GM04503 (cell line): Measurements from ENCODE around the gene SLC35F3.

Experiments used
- DNase-seq: peaks from one replicate; pipeline ENCODE4 v3.0.0-alpha.2; 2012; ENCODE audit warnings: low read depth

SLC35F3 gene

DNA sequence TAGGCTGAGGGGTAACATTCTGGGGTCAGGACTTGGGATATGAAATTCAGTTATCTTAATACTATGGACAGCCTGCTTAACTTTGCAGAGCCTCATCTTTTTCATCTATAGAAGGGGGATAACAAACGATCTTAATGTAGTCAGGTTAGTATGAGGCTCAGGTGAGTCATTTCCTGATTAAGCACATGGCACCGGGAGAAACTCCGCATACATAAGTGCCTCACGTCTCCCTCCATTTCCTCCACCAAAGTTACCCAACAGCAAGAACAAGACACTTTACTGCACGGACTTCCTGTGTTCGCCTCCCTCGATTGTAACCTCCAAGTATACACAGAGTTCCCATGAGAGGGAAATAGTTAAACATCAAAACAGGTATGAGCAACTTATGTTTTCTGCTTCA is 356.1 kb downstream of the SLC35F3 start:
- DNase-seq, result no peak

DNA sequence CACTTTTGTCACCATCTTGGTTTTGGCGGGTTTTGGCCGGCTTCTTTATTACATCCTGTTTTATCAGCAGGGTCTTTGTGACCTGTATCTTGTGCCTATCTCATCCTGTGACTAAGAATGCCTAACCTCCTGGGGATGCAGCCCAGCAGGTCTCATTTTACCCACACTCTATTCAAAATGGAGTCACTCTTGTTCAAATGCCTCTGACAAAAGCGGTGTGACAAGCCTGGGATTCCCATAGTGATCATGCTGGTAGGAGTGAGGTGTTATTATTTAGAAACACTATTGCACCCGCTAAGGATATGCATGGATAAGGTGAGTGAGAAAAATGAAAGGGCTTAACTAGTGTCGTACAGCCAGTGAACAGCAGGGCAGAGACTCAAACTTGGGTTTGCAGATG is 357.1 kb downstream of the SLC35F3 start:
- no peak for DNase-seq

DNA sequence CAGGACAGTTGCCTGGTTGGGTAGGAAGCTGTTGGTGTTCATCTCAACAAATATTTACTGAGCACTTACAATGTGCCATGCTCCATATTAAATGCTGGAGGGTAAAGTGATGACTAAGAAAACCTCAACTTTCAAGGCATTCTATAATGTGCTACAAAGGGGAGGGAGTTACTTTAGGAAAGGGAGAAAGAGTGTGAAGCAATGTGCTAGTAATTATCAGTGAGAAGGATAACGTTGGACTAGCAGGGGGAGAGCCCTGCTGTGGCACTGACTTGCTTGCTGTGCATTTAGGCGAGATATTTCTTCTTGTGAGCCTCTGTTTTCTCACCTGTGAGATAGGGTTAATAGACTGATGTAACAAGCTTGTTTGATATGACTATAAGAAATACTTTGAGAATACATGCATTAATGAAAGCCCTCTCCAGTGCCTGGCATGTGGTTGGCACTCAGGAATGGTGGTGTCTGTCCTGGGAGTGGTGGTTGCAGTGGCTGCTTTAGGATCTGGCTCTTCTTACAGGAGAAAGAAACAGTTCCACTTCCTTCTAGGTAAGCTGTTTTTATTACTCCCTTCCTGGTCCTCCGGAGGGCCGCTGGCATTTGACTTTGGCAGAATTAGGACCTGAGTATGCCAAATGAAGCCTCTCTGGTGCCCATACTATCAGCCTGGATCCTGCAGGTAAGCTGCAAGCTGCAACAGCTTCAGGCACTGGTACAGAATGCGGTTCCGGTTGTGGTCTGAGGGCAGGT is 357.7 kb downstream of the SLC35F3 start:
- DNase-seq, result no peak

DNA sequence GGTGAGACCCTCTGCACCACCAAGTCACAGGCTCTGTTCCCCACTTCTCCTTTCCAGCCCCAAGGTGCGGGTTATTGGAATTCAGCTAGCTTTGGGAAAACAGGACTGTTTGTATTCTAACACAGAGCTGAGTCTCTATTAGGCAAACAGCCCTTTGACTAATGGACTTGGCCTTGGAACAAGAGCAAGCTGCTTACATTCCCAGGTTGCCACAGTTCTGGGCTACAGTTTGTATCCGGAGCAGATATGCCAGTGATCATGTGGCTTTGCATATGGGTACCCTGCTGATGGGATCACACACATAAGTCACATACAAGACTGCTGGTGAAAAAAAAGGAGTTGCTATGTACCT is 358.3 kb downstream of the SLC35F3 start:
- no peak for DNase-seq

DNA sequence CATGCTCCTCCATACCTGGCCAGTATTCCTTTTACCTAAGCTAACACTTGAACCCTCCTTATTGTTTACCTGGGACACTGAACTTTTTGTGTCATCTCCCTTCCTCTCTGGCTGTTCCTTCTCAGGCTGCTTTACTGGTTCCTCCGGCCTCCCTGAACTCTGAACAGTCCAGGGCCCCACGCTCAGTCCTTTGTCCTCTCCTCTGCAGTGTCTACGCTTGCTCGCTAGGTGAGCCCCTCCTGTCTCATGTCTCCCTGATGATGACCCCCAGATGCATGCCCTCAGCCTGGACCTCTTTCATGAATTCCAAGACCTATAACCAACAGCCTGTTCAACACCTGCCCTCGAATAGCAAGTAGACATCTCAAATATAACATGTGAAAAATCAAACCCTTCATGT is 360.4 kb downstream of the SLC35F3 start:
- DNase-seq, result no peak

DNA sequence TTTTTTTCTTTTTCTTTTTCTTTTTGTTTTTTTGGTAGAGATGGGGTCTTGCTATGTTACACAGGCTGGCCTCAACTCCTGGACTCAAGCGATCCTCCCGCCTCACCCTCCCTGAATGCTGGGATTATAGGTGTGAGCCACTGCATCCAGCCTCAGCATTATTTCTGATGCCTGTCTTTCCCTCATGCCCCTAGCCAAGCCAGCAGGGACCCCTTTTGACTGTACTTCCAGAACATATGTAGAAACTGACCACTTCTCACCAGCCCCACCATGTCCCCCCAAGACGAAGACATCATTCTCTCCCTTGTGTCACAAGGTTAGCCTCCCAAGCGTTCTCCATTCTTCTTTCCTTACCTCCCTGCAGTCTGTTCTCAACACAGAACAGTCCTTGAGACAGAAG is 360.8 kb downstream of the SLC35F3 start:
- no peak for DNase-seq

DNA sequence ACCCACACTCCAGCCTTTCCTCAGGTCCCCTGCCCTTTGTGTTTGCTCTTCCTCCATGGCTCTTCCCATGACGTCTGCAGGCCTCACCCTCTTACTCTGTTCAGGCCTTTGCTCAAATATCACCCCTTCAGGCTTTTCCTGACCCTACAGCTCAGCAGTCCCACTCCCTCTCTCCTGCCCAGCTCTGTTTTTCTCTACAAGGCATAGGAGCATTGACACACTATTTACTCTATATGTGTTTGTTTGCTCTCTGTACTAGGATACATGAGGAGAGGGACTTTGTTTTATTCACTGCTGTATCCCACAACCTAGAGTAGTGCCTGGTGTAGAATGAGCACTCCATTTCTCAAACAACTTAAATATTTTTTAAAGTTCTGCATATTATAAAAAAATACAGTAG is 361.4 kb downstream of the SLC35F3 start:
- no peak for DNase-seq

DNA sequence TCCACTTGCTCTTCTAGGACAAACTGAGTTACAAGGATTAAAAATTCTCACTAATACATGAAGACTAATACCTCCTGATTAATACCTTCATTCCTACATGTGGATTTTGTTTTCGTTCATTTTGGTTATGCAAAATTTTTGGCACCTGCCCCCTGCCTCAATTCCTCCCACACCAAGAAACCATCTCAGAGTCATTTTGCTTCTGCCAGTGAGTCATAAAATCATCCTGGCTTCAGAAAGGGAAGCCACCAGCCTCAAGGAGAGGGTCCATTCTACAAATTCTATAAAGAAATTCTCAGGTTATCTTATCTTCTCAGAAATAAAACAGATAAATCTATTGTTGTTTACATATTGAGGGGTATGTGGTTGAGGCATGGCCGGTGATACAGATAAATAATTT is 365.6 kb downstream of the SLC35F3 start:
- DNase-seq, result no peak

DNA sequence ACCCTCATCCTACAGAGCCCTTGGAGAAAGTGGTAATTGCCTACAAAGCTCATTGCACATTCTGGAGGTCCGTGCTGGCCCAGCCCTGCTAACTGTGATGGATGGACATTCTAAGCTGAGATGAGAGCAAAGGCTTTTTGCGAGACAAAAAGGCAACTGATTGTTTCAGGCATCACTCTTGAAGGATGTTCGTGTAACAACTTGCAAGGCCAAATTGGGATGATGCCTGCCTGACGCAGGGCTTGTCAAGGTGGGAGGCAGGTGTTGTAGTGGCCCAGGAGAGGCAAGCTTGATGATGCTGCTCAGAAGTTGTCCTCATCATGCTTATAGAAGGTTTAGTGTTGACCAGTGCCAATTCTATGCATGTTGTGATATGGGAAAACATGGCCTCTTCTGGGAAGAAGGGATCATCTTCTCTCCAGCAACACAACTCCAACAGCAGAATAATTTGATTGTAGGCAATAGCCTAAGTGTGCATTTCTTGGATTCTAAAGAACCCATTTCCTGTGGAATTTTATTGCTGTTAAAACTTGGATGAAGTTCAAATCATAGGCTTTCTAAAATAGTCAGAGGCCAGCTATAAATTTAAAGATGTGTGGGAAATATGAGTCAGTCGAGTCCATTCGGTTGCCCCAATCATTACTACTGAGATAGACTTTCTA is 366.2 kb downstream of the SLC35F3 start:
- no peak for DNase-seq

DNA sequence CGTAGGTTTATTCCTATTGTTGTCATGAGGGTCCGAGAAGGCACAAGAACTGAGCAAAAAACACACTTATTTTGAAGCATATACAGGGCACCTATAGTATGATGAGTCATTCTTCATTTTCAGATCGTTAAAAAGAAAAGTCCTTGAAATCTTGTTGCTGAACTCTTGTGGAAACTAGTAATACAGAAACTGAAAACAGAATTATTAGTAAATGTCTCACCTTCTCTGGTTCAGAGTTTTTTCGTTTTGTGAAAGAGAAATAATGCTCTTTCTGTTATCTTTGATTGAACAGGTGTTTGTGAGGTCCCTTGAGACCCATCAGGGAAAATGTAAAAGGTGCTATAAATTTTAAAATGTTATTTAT is 366.7 kb downstream of the SLC35F3 start:
- DNase-seq, result no peak

DNA sequence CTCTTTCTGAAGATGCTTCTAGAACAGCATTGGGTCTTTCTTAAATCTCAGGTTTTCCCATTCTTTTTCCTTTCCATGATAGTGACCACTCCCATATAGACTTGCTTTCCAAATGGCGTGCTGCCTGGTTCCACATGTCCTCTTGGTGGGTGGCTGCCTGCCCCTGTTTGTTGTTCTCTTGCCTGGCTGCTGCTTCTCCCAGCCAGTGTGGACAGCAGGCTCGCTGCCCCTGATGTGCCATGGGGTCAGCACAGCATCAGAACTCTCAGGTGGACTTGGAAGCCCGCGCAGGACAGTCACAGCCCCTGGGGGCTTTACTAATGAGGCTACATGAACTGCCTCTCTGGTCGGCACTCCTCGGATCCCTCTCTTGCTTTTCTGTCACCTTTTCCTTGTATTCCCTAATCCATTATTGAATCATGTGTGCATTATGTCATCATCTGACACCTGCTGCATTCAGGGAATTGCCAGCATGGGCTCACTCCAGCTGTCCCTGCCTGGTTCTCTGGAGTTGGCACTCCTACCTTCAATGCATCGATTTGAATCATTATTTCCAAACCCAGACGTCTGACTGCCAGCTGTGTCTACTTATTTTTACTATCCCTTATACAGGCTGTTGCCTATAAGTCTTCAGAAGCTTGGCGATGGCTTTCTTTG is 368.3 kb downstream of the SLC35F3 start:
- DNase-seq, result no peak

DNA sequence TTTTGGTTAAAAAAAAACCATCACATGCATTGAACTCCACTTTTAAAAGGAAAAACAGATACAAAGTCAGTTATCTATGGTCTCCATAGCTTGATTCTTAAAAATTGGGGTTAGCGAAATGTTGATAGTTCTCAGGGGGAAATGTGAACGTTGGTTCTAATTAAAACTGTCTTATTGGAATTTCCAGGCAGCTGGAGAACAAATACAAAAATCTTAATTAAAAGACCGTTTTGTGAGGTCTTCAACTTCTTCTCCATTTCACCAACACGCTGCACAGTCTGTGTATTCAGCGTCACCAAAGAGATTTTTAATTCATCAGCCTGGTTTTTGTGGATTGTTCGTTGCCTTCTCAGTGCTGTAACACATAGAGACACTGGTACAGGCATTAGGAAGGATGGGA is 369.5 kb downstream of the SLC35F3 start:
- no peak for DNase-seq

DNA sequence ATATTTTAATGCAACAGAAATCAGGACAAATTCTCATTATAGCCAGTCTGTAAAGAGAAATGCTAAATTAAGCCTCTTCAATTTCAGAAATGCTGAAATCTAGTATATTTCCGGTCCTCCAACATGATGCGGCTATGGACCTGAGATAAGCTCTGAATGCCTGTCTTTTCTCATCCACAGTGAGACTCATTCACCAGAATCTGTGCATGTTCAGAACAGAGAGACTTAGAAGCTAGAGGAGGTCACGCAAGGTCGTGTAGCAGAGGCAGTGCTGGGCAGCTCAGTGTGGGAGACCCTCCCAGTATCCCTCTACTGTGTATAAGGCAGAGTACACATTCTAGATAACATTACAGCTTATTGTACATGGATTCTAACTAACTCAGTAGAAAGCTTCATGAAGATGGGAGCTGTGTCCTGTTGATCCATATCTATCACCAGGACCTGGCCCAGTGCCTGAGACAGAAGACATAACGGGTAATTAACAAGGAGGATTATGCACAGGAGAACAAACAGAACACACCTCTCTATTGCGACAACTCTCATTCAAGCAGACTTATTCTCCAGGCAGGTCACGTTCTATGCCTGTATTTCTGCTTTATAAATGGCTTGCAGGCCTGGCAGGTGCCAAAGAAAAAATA is 371.8 kb downstream of the SLC35F3 start:
- DNase-seq, result no peak

DNA sequence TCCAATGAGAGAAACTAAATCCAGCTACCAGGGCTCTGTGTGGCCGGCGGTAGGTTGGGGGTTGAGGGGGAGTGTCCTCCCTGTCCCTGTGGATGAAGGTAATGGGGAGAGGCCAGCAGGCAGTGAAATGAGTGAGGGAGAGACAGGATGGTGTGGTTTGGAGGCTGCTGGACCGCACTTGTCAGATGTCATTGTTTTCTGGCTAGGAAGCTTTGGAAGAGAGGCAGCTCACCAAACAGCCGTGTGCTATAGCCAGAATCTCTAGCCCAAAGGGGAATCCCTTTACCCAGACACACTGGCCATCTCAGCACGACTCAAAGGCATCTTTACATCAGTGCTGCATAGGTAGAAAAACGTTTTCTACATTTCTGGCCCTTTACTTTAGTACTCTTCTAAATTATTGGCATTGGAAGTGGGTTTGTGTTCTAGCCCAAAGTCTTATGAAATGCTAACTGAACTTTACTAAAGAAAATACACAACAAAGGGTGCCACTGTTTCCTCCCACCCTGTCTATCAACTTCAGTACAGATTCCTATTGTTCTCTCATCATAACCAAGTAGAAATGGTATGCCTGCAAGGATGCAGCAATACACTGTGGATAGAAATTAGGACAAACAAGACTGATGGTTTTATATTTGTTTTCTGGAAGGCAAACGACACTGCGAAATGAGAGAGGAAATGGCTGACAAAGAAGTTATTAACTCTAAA is 372.8 kb downstream of the SLC35F3 start:
- DNase-seq, result no peak

DNA sequence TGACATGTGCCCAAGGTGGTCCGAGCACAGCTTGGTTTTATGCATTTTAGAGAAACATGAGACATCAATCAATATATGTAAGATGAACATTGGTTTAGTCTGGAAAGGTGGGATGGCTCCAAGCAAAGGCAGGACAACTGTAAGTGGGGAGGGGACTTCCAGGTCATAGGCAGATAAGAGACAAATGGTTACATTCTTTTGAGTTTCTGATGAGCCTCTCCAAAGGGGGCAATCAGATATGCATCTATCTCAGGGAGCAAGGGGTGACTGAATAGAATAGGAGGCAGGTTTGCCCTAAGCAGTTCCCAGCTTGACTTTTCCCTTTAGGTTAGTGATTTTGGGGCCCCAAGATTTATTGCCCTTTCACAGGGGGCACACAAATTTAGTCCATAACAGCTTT is 374.5 kb downstream of the SLC35F3 start:
- no peak for DNase-seq

DNA sequence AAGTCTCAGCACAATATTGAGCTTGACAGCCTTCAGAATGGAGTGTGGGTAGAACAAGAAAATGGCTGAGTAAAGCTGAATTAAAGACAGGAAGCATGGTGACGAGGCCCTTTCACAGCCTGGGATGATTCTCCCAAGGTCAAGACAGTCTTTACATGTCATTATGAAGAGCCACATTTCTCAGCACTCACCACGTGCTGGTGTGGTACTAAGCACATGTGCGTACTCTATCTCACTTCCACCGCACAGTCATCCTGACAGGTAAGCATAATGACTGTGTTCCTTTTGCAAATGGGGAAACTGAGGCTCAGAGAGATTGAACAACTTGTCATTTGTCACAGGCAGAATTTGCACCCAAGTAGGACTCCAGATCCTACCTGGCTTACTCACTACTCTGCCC is 376.0 kb downstream of the SLC35F3 start:
- DNase-seq, result no peak

DNA sequence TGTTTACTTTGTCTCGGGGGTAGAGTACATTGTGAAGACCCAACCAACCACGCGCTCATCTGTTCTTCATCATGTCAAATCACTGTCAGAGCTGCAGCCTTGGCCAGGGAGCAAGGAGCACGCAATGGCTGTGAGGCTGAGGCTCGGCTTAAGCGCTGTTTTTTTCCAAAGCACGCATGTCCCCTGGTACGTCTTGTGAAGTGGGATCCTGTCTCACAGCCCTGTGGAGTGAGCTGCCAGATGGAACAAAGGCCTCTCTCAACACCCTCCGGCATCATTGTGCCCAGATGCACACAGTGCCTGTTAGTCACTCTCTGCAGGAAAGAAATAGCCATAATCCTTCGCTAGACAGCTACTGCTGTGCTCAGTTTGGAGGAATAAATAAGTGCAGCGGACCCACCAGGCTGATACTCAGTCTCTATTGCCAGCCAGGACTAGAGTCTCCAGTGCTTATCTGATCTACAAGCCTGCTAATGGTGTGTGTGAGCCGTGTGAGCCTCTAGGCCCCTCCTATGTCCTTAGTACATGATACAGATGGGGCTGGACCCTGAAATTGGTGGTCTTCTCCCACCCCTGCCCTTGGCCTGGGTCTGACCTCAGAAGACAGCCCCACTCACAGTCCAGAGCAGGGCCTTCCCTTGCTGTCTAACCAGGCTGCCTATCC is 377.5 kb downstream of the SLC35F3 start:
- no peak for DNase-seq

DNA sequence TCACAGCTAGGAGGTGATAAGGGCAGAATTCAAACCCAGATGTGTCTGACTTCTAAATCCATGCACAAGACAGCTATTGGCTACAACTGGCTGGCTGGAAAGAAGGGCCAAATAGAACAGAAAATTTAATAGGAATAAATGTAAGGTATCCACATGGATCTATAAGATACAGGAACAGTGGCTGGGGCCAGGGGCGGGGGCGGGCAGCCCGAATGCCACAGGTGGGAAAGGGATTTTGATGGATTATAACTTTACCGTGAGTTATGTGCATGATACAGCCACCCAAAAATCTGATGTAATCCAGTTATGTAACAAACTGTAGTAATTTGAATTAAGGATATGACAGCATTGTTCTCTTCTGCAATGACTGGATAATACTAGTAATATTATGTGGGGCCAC is 381.7 kb downstream of the SLC35F3 start:
- DNase-seq, result no peak

DNA sequence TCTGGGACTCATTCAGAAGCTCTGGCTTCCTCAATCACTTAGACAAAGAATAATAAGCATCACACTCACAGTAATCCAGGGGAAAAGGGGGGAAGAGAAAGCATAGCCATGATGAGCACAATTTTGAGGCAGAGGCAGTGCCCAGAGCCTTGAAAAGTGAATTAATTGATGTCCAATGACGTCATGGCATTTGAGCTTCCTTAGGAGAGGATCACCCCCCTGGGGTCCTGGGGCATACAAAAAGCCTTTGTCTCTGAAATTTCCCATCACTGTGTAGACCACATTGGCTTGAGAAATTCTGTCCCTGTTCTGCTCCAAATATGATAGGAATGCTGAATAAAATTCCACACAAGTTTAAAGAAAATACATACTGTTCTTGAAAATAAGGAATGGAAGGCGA is 384.5 kb downstream of the SLC35F3 start:
- DNase-seq, result no peak

DNA sequence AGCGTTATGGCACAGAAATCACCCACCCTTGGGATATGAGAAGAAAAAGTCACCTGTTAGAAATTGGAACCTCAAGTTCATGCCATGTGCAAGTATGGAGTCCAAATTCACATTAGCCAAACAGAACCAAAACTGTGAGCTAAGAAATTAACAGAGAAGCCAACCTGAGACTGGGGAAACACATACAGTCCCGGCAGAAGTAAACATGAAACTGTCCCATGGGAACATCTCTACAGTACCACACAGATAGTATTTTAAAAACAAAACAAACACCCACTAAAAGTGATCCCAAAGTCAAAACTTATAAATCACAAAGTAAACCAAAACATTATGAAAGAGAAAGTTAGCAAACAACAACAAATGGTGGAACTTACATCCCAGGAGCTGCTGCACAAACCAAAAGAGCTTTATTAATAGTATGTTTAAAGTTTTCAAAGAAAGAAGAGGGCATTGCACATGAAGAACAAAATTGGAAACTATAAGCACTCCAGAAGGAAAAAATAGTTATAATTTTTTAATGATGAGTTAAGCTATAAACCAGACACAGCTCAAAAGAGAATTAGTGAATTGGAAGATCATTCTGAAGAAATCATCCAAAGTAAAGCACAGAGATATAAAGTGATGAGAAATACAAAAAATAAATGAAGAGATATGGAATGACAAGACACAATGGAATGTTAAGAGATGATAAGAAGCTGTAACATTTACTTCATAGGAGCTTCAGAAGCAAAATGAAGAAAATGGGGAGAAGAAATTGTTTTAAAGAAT is 385.2 kb downstream of the SLC35F3 start:
- no peak for DNase-seq

DNA sequence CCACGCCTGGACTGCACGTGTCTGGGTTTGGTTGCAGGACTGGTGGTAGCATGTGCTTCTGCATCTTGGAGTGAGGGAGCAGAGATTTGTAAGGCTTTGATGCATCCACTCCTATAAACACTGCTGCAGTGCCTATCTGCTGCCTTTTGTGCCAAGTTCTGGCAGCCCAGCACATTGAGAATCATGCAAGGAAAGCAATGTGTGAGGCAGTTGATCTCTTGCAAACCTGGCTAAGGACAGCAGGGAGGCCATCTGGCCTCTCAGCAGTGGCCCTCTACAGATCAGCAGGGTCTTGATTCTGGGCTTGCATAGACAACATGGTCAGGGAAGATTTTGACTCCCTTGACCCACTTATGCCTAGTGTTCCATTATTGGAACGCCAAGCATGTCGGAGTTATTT is 387.5 kb downstream of the SLC35F3 start:
- DNase-seq, result no peak
